ENCODE data around the gene NUBPL.

The NUBPL gene

GRCh38 chr14:31700282-31701074 is 139.3 kb downstream of the NUBPL start:
- Histone ChIP-seq H3K4me3 (ENCODE audit: low read length, poor library complexity, severe bottlenecking) (no peak overlapping the region), H3K4me2 (ENCODE audit: low read depth, low read length, poor library complexity, severe bottlenecking) (no peak overlapping the region), H3K4me1 (ENCODE audit: insufficient read depth, low read length, poor library complexity, severe bottlenecking) (no peaks in the 10 kb centered on the region), H2AFZ (ENCODE audit: low read length) (no peak overlapping the region), H3K9me2 (replicated peaks; ENCODE audit: low read depth, low read length) (no peaks in the 10 kb centered on the region), H3F3A (ENCODE audit: low read depth) (no peaks in the 10 kb centered on the region), H3K9ac (ENCODE audit: low read depth, low read length, poor library complexity, severe bottlenecking) (no peak overlapping the region), H3K36me3 (ENCODE audit: insufficient read depth, low read length) (peaks cover 13% of the 10 kb centered on the region; the same call in 1 of the 2 replicates), H4K20me1 (ENCODE audit: insufficient read depth, low read length, poor library complexity, severe bottlenecking) (no peaks in the 10 kb centered on the region), H3K27me3 (ENCODE audit: insufficient read depth, low read length, poor library complexity, severe bottlenecking) (no peaks in the 10 kb centered on the region), H3K9me3 (ENCODE audit: insufficient read depth, low read depth, low read length) (peaks cover 6% of the 10 kb centered on the region; the same call in 1 of the 2 replicates), H3K79me2 (ENCODE audit: insufficient read depth, low read length) (no peaks in the 10 kb centered on the region)
- TF ChIP-seq, protein P1, sequence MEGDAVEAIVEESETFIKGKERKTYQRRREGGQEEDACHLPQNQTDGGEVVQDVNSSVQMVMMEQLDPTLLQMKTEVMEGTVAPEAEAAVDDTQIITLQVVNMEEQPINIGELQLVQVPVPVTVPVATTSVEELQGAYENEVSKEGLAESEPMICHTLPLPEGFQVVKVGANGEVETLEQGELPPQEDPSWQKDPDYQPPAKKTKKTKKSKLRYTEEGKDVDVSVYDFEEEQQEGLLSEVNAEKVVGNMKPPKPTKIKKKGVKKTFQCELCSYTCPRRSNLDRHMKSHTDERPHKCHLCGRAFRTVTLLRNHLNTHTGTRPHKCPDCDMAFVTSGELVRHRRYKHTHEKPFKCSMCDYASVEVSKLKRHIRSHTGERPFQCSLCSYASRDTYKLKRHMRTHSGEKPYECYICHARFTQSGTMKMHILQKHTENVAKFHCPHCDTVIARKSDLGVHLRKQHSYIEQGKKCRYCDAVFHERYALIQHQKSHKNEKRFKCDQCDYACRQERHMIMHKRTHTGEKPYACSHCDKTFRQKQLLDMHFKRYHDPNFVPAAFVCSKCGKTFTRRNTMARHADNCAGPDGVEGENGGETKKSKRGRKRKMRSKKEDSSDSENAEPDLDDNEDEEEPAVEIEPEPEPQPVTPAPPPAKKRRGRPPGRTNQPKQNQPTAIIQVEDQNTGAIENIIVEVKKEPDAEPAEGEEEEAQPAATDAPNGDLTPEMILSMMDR (conservative IDR thresholded peaks at IDR 0.05; ENCODE audit: low read length) = no peak
- no peak for TF ChIP-seq EZH2phosphoT487 (IDR thresholded peaks at IDR 0.05; ENCODE audit: borderline replicate concordance)

DNA sequence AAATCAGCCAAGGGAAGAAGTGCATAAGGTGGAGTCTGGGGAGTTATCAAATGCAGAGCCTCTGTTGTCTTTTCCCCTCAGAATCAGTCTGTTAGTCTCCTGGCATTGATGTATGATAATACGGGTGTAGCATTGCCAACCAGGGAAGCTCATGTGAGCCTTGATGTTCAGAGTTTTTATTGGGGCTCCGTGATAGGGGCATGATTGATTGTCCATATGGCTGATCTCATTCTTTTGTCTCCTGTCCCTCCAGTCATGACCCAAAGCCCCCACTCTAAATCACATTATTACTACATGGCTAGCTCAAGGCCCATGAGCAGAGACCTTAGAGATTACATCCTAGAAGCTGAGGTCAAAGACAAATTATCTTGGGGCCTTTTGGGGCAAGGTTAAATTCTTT is 140.9 kb downstream of the NUBPL start:
- Histone ChIP-seq H4K20me1 (ENCODE audit: insufficient read depth, low read length, poor library complexity, severe bottlenecking) (no peaks in the 10 kb centered on the region), H3K4me1 (ENCODE audit: insufficient read depth, low read length, poor library complexity, severe bottlenecking) (no peaks in the 10 kb centered on the region), H3K4me2 (ENCODE audit: low read depth, low read length, poor library complexity, severe bottlenecking) (no peak overlapping the region), H3K9me3 (ENCODE audit: insufficient read depth, low read depth, low read length) (peaks cover 6% of the 10 kb centered on the region; the same call in 1 of the 2 replicates), H2AFZ (ENCODE audit: low read length) (no peak overlapping the region), H3F3A (ENCODE audit: low read depth) (no peaks in the 10 kb centered on the region), H3K9me2 (replicated peaks; ENCODE audit: low read depth, low read length) (no peaks in the 10 kb centered on the region), H3K9ac (ENCODE audit: low read depth, low read length, poor library complexity, severe bottlenecking) (no peak overlapping the region), H3K79me2 (ENCODE audit: insufficient read depth, low read length) (no peaks in the 10 kb centered on the region), H3K4me3 (ENCODE audit: low read length, poor library complexity, severe bottlenecking) (no peak overlapping the region), H3K27me3 (ENCODE audit: insufficient read depth, low read length, poor library complexity, severe bottlenecking) (no peaks in the 10 kb centered on the region), H3K36me3 (ENCODE audit: insufficient read depth, low read length) (peaks cover 13% of the 10 kb centered on the region; the same call in 1 of the 2 replicates)
- TF ChIP-seq EZH2phosphoT487 (IDR thresholded peaks at IDR 0.05; ENCODE audit: borderline replicate concordance) = no peak
- TF ChIP-seq, protein P1 (conservative IDR thresholded peaks at IDR 0.05; ENCODE audit: low read length) = no peak

- H3K9me3 ChIP-seq (ENCODE audit: insufficient read depth, low read depth, low read length) = peaks cover 6% of the 10 kb centered on the region; the same call in 1 of the 2 replicates
- H4K20me1 ChIP-seq (ENCODE audit: insufficient read depth, low read length, poor library complexity, severe bottlenecking) = no peaks in the 10 kb centered on the region
- H3K4me1 ChIP-seq (ENCODE audit: insufficient read depth, low read length, poor library complexity, severe bottlenecking) = no peaks in the 10 kb centered on the region
- H3K4me3 ChIP-seq (ENCODE audit: low read length, poor library complexity, severe bottlenecking) = no peak overlapping the region
- H3K9ac ChIP-seq (ENCODE audit: low read depth, low read length, poor library complexity, severe bottlenecking) = no peak overlapping the region
- peaks cover 13% of the 10 kb centered on the region; the same call in 1 of the 2 replicates for H3K36me3 ChIP-seq (ENCODE audit: insufficient read depth, low read length)
- H2AFZ ChIP-seq (ENCODE audit: low read length) = no peak overlapping the region
- no peaks in the 10 kb centered on the region for H3K79me2 ChIP-seq (ENCODE audit: insufficient read depth, low read length)
- TF ChIP-seq EZH2phosphoT487 (IDR thresholded peaks at IDR 0.05; ENCODE audit: borderline replicate concordance) = no peak
- TF ChIP-seq, protein P1 (conservative IDR thresholded peaks at IDR 0.05; ENCODE audit: low read length) = no peak
- H3K4me2 ChIP-seq (ENCODE audit: low read depth, low read length, poor library complexity, severe bottlenecking) = no peak overlapping the region
- H3K27me3 ChIP-seq (ENCODE audit: insufficient read depth, low read length, poor library complexity, severe bottlenecking) = no peaks in the 10 kb centered on the region
- H3F3A ChIP-seq (ENCODE audit: low read depth) = no peaks in the 10 kb centered on the region
- H3K9me2 ChIP-seq (replicated peaks; ENCODE audit: low read depth, low read length) = no peaks in the 10 kb centered on the region
Observed at GRCh38 chr14:31703056-31703455, 141.9 kb downstream of the NUBPL start.
